ENCODE measurements around the gene CPO.

The CPO gene

GRCh38 chr2:206971805-206972204 is 32.5 kb downstream of the CPO start:
- no peak for TF ChIP-seq CTCF (IDR thresholded peaks at IDR 0.05; ENCODE audit: insufficient read depth, low read depth, low read length, missing control alignments)
- H3K4me3 ChIP-seq (ENCODE audit: low read length): no peak overlapping the region
- DNase-seq (ENCODE audit: low read depth): peak; percentile 54

- TF ChIP-seq CTCF (IDR thresholded peaks at IDR 0.05; ENCODE audit: insufficient read depth, low read depth, low read length, missing control alignments): no peak
- DNase-seq (ENCODE audit: low read depth): no peak
- H3K4me3 ChIP-seq (ENCODE audit: low read length): no peak overlapping the region
Observed at GRCh38 chr2:206974551-206974950, 35.2 kb downstream of the CPO start.

GRCh38 chr2:206978746-206979145 is 39.4 kb downstream of the CPO start:
- DNase-seq (ENCODE audit: low read depth): no peak
- no peak for TF ChIP-seq CTCF (IDR thresholded peaks at IDR 0.05; ENCODE audit: insufficient read depth, low read depth, low read length, missing control alignments)
- no peak overlapping the region for H3K4me3 ChIP-seq (ENCODE audit: low read length)

- DNase-seq (ENCODE audit: low read depth): no peak
- H3K4me3 ChIP-seq (ENCODE audit: low read length): no peak overlapping the region
- TF ChIP-seq CTCF (IDR thresholded peaks at IDR 0.05; ENCODE audit: insufficient read depth, low read depth, low read length, missing control alignments): no peak
Observed at GRCh38 chr2:206979365-206979764, 40.0 kb downstream of the CPO start.

GRCh38 chr2:206979922-206980321 is 40.6 kb downstream of the CPO start:
- H3K4me3 ChIP-seq (ENCODE audit: low read length): no peak overlapping the region
- no peak for TF ChIP-seq CTCF (IDR thresholded peaks at IDR 0.05; ENCODE audit: insufficient read depth, low read depth, low read length, missing control alignments)
- peak; percentile 64 for DNase-seq (ENCODE audit: low read depth)

GRCh38 chr2:206980413-206980812 is 41.1 kb downstream of the CPO start:
- TF ChIP-seq CTCF (IDR thresholded peaks at IDR 0.05; ENCODE audit: insufficient read depth, low read depth, low read length, missing control alignments): no peak

GRCh38 chr2:206981086-206981674 is 41.9 kb downstream of the CPO start:
- no peak overlapping the region for H3K4me3 ChIP-seq (ENCODE audit: low read length)
- no peak for TF ChIP-seq CTCF (IDR thresholded peaks at IDR 0.05; ENCODE audit: insufficient read depth, low read depth, low read length, missing control alignments)
- DNase-seq (ENCODE audit: low read depth): no peak

More at GRCh38 chr2:206980413-206980812, 41.1 kb downstream of the CPO start:
- no peak overlapping the region for H3K4me3 ChIP-seq (ENCODE audit: low read length)
- no peak for DNase-seq (ENCODE audit: low read depth)

Data from epithelial cell of esophagus (primary cell).